ENCODE data around the gene ERFE.
"Not testable (repeated sequence)": the region's sequence is repeated elsewhere in the genome, so short reads cannot be mapped to it uniquely, and the experiment has no call there.

Gene ERFE

GRCh38 chr2:238158509-238159070 lies at the start of gene ERFE:
ERFE (plus strand) TSS chr2:238158970; CDS start chr2:238159008, 38 bp downstream.
- peak in 30 of 42 donors; percentile 27 to 79 (median 48) for DNase-seq
- intact Hi-C loops (cut with DNase I), result no loop called here

GRCh38 chr2:238113611-238114010 lies 45.2 kb upstream of the ERFE start:
- DNase-seq, result peak in 2 of 42 donors; percentile 0 to 4
- intact Hi-C loops (cut with DNase I), result no loop called here

GRCh38 chr2:238114331-238114841 lies 44.4 kb upstream of the ERFE start:
- intact Hi-C loops (cut with DNase I), result no loop called here
- DNase-seq, result peak in 1 of 42 donors; percentile 1

GRCh38 chr2:238114851-238115660 lies 43.7 kb upstream of the ERFE start:
- intact Hi-C loops (cut with DNase I), result no loop called here

GRCh38 chr2:238115709-238116108 lies 43.1 kb upstream of the ERFE start:
- intact Hi-C loops (cut with DNase I); DNase-seq: not testable (repeated sequence)

More at GRCh38 chr2:238114851-238115660, 43.7 kb upstream of the ERFE start:
- DNase-seq, result peak in 1 of 42 donors; percentile 0

GRCh38 chr2:238116298-238117198 lies 42.2 kb upstream of the ERFE start:
- DNase-seq, result no peak
- intact Hi-C loops (cut with DNase I), result no loop called here

- no peak for DNase-seq
- intact Hi-C loops (cut with DNase I), result no loop called here
Measured at GRCh38 chr2:238117199-238118154, 41.3 kb upstream of the ERFE start.

- intact Hi-C loops (cut with DNase I), result no loop called here
- DNase-seq, result peak in 1 of 42 donors; percentile 2
Measured at GRCh38 chr2:238119756-238120462, 38.9 kb upstream of the ERFE start.

- peak in 4 of 42 donors; percentile 1 to 37 (median 16) for DNase-seq
- intact Hi-C loops (cut with DNase I), result no loop called here
Measured at GRCh38 chr2:238120463-238121298, 38.1 kb upstream of the ERFE start.

GRCh38 chr2:238121511-238122286 lies 37.1 kb upstream of the ERFE start:
- intact Hi-C loops (cut with DNase I), result no loop called here

GRCh38 chr2:238122287-238123217 lies 36.2 kb upstream of the ERFE start:
- intact Hi-C loops (cut with DNase I), result no loop called here
- peak in 1 of 42 donors; percentile 1 for DNase-seq

More at GRCh38 chr2:238121511-238122286, 37.1 kb upstream of the ERFE start:
- DNase-seq, result peak in 1 of 42 donors; percentile 1

- DNase-seq, result peak in 1 of 42 donors; percentile 1
- intact Hi-C loops (cut with DNase I), result no loop called here
Measured at GRCh38 chr2:238123218-238123971, 35.4 kb upstream of the ERFE start.

- intact Hi-C loops (cut with DNase I), result no loop called here
- peak in 1 of 42 donors; percentile 0 for DNase-seq
Measured at GRCh38 chr2:238123991-238124470, 34.7 kb upstream of the ERFE start.
